Ishikawa (cell line): ENCODE results near the gene GBGT1.

Experiments
- CEBPB ChIP-seq: IDR thresholded peaks from 2 replicates; pipeline ENCODE4 v1.6.1; 2012
- CREB1 ChIP-seq: IDR thresholded peaks from 2 replicates; pipeline ENCODE4 v1.6.1; 2012; ENCODE audit warnings: low read depth
- EP300 ChIP-seq: IDR thresholded peaks from 2 replicates; pipeline ENCODE4 v1.6.1; 2012; ENCODE audit warnings: borderline replicate concordance
- FOXM1 ChIP-seq: IDR thresholded peaks from 2 replicates; pipeline ENCODE4 v1.6.1; 2012; ENCODE audit warnings: low read depth, borderline replicate concordance
- RAD21 ChIP-seq: IDR thresholded peaks from 2 replicates; pipeline ENCODE4 v1.6.1; 2012; ENCODE audit warnings: low read depth
- TAF1 ChIP-seq: IDR thresholded peaks from 2 replicates; pipeline ENCODE4 v1.6.1; 2012; ENCODE audit warnings: low read depth, mild to moderate bottlenecking

DNA sequence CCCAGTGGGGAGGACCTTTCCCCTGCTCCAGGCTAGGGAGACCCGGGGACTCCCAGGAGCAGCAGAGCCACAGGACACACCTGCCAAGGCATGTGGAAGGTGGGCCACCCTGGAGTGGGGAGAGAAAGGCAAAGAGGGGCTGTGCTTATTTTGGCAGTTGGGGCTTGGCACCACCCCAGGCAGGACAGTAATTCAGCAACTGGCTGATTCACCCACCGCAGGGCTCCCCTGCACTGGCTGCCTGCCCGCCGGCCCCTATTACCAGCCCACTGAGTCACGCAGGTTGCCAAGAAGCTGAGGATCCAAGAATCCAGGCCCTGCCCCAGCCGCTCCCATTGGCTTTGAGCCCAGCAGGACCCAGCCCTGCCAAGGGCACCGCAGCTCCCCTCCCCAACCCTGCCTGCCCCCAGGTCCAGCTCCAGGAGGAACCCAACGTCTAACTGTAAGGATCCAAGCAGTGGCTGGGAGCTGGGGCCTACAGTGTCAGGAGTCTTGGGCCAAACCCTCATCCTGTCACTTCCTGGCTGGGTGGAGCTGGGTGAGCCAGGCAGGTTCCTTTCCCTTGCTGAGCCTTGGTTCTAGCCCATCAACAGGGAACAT, 28.5 kb downstream of the GBGT1 start:
- TF ChIP-seq RAD21: no peak
- TF ChIP-seq CREB1: no peak
- peak; percentile 55 for TF ChIP-seq EP300
- no peak for TF ChIP-seq CEBPB
- TF ChIP-seq TAF1: no peak
- TF ChIP-seq FOXM1: peak; percentile 47; the same call in 1 of the 2 replicates
